HG03097 (cell line): Measurements from ENCODE around the gene AJM1.

Source experiments
- ATAC-seq: cut with Tn5 transposase; IDR thresholded peaks from one replicate; pipeline ENCODE4 v1.9.1; 2021; ENCODE audit not compliant: unreplicated experiment, low FRiP score

Gene AJM1

DNA sequence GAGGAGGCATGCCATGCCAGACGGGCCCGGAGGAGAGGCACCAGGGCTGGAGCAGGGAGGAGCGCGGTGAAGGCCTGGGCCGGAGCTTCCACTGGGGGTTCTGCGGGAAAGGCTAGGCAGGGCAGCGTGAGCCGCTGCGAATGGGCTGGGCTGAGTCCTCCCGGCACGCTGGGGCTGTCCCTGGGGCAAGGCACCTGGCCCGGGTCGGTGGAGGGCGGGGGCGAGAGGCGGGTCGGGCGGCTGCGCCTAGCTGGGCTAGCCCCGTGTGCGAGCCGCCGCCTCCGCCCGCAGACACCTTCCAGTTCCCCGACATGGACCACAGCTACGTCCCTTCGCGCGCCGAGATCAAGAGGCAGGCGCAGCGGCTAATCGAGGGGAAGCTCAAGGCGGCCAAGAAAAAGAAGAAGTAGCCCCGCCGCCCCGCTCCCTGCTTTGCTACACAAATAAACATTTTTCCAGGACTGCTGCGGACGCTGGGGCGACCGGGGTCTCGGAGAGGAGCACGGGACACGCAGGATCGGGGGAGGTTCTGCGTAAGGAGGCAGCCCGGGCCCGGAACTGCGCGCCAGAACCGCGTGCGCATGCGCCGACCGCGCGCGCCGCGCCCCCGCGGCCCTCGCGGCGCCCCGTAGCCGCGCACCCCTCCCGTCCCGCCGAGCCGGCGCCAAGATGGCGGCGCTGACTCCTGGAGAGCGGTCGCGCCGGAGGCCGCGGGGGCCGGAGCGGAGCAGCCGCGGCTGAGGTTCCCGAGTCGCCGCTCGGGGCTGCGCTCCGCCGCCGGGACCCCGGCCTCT, 34.8 kb upstream of the AJM1 start, which contains the start of gene RABL6:
TSS of gene RABL6 (plus strand) at position 668 of the 794 bp plus-strand sequence. CDS start 249 bp downstream, outside the sequence.
- ATAC-seq, result peak; percentile 60

DNA sequence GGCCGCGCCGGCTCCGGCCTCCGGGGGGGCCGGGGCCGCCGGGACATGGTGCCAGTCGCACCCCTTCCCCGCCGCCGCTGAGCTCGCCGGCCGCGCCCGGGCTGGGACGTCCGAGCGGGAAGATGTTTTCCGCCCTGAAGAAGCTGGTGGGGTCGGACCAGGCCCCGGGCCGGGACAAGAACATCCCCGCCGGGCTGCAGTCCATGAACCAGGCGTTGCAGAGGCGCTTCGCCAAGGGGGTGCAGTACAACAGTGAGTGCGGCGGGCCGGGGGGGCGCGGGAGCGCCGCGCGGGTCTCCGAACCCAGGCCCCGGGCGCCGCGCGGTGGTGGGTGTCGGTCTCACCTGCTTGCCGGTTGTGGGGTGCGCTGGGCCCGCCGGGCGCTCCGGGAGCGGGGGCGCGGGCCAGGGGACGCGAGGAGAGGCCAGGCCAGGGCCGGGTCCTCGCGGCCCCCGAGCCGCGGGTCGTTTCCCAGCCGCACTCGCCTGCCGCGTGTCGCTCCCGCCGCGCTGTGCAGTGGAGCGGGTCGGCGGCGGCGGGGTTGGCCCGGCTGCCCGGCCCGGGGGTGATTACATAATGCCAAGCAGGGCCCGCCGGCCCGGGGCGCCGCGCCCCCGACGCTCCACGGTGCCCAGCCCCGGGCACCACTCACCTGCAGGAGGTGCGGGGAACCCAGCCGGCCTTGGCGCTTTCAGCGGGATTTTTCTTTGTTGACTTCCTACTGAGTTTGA, 34.0 kb upstream of the AJM1 start:
- peak; percentile 34 for ATAC-seq

DNA sequence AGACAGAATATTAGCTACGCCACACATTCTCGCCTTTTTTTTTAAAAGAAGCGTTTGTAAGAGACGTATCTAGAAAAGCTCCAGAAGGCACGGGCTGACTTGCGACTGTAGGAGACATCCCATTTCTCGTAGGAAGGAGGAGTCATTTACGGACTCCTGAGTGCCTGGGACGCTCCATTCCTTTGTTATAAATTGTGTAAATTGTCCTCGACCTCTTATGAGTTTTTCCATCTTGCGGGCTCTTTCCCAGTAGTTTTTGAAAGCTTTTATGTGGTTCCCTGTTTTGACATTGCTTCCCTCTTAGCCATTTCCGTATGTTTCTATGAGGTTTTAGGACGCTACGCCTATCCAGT, 33.5 kb upstream of the AJM1 start:
- ATAC-seq, result no peak

DNA sequence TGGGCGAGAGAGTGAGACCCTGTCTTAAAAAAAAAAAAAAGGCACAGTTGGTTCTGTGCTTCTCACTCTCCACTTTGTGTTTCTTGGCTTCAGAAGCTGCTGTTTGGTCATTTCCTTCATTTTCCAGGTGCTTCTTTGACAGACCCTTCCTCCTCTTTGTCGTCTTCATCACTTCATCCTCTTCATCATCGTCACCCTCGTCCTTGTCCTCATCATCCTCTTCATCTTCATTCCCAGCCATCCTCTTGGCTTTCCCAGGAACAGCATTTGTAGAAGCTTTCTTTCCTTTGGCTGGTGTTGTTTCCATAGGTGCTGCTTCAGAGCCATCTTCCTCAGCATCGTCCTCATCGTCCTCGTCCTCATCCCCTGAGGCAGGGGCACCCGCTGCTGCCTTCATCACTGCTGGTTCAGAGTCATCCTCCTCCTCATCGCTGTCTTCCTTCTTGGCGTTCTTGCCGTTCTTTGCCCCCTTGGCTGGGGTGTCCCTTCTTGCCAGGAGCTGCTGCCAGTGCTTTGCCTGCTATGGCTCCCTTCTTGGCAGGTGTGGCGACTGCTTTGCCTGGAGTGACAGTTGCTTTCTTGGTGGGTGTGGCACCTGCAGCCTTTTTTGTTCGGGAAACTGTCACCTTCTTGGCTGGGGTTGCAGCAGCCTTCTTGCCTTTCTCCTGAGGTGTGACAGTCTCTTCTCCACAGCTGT, 27.4 kb upstream of the AJM1 start:
- no peak for ATAC-seq

DNA sequence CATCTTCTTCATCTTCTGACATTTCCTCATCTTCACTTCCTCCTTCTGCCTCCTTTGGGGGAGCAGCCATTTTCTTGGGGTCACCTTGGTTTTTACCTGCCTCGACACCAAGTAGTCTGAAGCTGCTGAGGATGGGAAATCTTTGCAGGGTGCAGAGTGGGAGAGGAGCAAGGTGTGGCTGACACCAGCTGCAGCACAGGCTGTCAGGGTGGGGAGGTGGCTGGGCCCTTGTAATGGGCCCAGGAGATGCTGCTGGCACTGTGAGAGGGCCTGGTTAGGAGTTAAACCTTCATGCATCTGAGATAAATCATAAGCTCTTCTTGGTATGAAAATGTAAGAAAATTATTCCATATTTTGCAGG, 26.9 kb upstream of the AJM1 start:
- ATAC-seq, result no peak

DNA sequence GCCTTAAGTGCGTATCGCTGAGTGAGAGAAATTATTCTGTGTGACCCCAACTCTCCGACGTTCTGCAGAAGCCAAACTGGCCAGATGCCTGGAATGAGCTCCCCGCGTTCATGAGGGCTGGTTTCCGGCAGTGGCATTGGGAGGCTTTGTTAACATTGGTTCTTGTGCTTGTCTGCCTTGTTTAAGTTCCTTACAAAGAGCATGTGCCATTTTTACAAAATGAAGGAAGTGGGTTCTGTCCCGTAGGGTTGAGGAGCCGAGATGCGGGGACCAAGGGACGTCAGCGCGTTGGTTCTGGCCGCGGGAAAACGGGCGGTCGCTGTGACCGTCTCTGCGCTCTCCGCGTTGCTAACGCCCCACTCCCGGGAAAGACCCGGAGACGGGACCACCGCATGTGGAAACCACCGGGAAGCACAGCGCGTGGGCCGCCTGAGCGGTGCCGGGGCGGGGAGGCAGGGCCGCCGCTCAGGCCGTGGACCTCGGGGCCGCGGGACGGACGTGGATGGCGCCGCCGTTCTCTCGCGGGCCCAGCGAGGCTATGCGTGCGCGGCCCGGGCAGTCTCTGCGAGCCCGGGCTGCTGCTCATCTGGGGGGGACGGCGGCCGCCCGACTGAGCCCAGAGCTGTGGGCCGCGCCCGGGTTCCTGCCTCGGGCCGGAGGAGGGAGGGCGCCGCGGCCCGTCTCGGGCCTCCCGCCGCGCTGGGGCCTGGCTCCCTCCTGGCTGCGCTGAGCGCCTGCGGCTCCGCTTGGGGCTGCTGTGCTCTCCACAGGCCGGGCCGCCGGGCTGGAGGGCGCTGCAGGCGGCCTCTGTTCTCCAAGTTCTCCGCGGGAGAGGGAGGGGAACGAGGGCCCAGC, 21.1 kb upstream of the AJM1 start:
- ATAC-seq, result no peak

GRCh38 chr9:136821826-136822544, 20.3 kb upstream of the AJM1 start:
- ATAC-seq, result no peak

GRCh38 chr9:136823136-136824046, 18.9 kb upstream of the AJM1 start:
- no peak for ATAC-seq

DNA sequence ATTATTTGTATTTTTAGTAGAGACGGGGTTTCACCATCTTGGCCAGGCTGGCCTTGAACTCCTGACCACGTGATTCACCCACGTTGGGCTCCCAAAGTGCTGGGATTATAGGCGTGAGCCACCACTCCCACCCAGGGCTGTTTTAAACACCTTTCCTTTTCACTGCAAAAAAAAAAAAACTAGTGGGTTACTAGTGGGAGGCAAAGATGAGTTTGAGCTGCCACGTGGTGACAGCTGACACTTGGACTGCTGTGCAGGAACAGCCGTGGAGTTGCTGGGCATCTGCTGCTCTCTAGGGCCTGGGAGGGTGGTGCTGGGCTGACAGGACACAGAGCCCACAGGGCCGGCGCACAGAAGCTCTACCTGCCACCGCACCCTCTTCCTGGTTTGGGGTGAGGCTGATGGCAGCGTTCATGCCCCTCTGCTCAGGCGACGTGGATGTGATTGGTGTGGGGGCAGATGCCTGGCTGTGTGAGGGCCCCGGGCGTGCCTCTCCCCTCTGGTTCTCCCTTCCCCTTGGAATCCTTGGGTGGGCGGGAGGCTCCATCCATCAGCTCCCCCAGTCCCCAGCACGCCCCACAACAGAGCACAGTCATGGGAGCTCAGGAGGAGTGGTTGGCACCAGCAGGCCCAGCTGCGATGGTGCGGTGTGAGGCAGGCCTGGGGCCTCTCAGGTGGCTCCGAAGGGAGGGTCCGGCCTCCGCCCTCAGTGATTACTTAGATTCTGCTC, 17.6 kb upstream of the AJM1 start:
- no peak for ATAC-seq

- ATAC-seq, result no peak
These were observed 16.7 kb upstream of the AJM1 start for GRCh38 chr9:136825295-136826187.

DNA sequence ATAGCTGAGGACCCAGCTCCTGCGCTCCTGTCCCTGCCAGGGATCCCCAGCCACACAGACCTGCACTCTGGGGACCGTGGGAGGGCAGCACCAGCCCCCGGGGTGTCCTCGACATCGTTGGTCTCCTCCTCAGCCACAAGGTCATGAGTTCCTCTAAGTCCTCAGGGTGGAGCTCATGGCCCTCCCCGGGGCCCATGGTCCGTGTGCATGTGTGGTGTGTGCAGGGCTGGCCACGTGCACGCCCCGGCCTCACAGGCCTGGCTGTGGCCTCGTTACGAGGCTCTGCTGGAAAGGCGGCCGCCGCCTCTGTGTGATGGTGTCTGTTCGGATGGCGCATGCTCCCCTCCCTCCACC, 16.1 kb upstream of the AJM1 start:
- no peak for ATAC-seq

DNA sequence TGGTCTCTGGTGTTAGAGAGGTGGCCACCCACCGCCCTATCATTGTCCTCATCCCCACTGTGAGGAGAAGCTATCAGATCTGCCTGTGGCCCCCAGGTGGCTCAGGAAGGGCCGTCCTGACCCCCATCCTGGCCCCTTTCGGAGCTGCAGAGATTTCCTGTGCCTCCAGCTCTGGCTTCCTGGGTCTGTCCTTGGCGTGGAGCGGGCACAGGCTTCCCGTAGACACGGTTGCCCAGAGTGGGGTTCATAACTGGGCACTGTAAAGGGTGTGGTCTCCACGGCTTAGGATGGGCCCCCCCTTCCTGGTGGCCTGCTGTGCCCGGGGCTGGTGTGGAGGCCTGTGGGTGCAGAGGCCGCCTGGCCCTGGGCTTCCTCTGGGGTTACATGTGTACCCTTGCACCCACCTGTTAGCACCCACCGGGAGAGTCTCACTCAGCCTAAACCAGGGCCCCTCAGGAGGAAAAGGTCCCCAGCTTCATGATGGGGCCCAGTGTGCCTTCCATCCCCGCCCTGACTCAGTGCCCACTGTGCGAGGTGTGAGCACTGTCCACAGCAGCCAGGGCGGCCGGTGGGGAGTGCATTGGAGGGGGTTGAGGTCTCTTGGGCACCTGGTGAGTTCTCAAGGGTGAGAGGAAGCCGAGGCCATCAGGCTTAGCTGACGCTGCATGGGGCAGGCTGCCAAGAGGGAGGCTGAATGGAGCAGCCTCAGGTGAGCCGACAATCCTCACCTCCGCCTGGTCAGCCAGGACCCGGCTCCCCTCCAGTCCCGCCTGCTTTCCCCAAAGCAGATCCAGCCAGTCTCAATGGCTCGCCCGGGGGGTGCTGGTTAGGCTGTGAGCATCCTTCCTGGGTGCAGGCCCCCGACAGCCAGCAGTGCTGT, 15.3 kb upstream of the AJM1 start:
- no peak for ATAC-seq

GRCh38 chr9:136827794-136828473, 14.3 kb upstream of the AJM1 start:
- no peak for ATAC-seq

- ATAC-seq, result no peak
These were observed 13.7 kb upstream of the AJM1 start for GRCh38 chr9:136828474-136829140.

DNA sequence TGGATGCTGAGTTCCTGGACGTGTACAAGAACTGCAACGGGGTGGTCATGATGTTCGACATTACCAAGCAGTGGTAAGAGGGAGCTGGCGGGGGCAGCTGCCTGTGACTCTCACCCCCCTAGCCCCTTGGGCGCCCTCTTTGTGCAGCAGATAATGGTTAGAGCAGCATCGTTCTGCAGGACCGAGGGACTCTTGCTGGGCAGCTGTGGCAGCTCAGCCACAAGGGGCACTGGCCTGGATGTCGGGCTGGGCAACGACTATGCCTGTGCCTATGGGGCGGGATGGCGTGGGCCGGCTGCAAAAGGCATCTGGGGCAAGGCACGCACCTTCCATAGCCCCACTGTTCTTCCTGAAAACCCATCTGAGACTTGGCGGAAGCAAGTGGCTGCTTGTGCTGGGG, 12.9 kb upstream of the AJM1 start:
- no peak for ATAC-seq
